Erythroblast (primary cell): ENCODE measurements around the gene OCA2.

Experiments
- GATA1 ChIP-seq: IDR thresholded peaks from 2 replicates; pipeline ENCODE4 v1.6.1; 2011; ENCODE audit warnings: low read depth, mild to moderate bottlenecking, control low read depth, low read length, moderate library complexity
- POLR2A ChIP-seq: IDR thresholded peaks from 2 replicates; pipeline ENCODE4 v1.6.1; 2011; ENCODE audit warnings: mild to moderate bottlenecking, low read length

- TF ChIP-seq POLR2A, result no peak
- TF ChIP-seq GATA1, result no peak
Observed at GRCh38 chr15:27842526-27842925, 256.6 kb downstream of the OCA2 start.
